Panc1 (cell line): ENCODE results near the gene BEST3. TPM values are rescaled to one million over a fixed set of nuclear protein-coding genes. Genes with fewer than 3 reads are reported as not detected.

ENCODE experiments used
- ATAC-seq: fragments of 200-7000 bp; cut with Tn5 transposase; 2 replicates; pipeline ENCODE4 v1.9.1; 2020; ENCODE audit warnings: mild to moderate bottlenecking, moderate library complexity
- BruUV-seq: library from RNA; stranded (reverse); fragments of 400-500 nt; replicated peaks from 2 replicates; lab custom pipeline; 2021; lab: Mats Ljungman, UMichigan
- CTCF ChIA-PET: fragments of 300-600 bp; sonication (Branson Sonifier 250); formaldehyde crosslinking; loops from one replicate; lab custom pipeline; 2022; ENCODE audit warnings: antibody characterized with exemption; lab: Charles Lee
- POLR2A ChIA-PET: fragments of 300-600 bp; sonication (Branson Sonifier 250); formaldehyde crosslinking; loops from one replicate; lab custom pipeline; 2022; ENCODE audit warnings: antibody characterized with exemption; lab: Charles Lee
- DNase-seq: peaks from one replicate; pipeline ENCODE4 v3.0.0-alpha.2; 2010; ENCODE audit warnings: low read depth, low spot score
- H3K27ac ChIP-seq: 2 replicates; pipeline ENCODE4 v1.5.1; 2011; ENCODE audit warnings: mild to moderate bottlenecking, low read length, inconsistent platforms
- H3K27me3 ChIP-seq: fragments of 200-500 bp; sonication (Bioruptor generic); 2 replicates; pipeline ENCODE4 v1.6.0; 2014; ENCODE audit warnings: low read length, inconsistent platforms; ENCODE audit not compliant: control insufficient read depth, insufficient read depth
- H3K36me3 ChIP-seq: fragments of 200-500 bp; sonication (Bioruptor generic); 2 replicates; pipeline ENCODE4 v1.5.1; 2014; ENCODE audit warnings: inconsistent platforms, mild to moderate bottlenecking, low read length, moderate library complexity; ENCODE audit not compliant: control insufficient read depth, insufficient read depth
- H3K4me1 ChIP-seq: 2 replicates; pipeline ENCODE4 v1.5.1; 2011; ENCODE audit warnings: inconsistent platforms, mild to moderate bottlenecking, low read length, moderate library complexity; ENCODE audit not compliant: control insufficient read depth, insufficient read depth
- H3K4me3 ChIP-seq, 2 experiments: 2 replicates each; pipeline ENCODE4 v1.5.1; 2011 to 2012; ENCODE audit warnings: low read depth in 2 of 2, low read length in 2 of 2, mild to moderate bottlenecking in 2 of 2, inconsistent platforms in 1 of 2, moderate library complexity in 1 of 2
- H3K9me3 ChIP-seq: fragments of 200-500 bp; sonication (Bioruptor generic); 2 replicates; pipeline ENCODE4 v1.5.1; 2014; ENCODE audit warnings: low read depth, mild to moderate bottlenecking, inconsistent platforms, low read length, moderate library complexity; ENCODE audit not compliant: control insufficient read depth, insufficient read depth
- CTCF ChIP-seq: fragments of 450-650 bp; IDR thresholded peaks from 2 replicates; pipeline ENCODE4 v1.5.1; 2017; ENCODE audit warnings: mild to moderate bottlenecking
- POLR2AphosphoS5 ChIP-seq: IDR thresholded peaks from 2 replicates; pipeline ENCODE4 v1.6.1; 2012; ENCODE audit warnings: mild to moderate bottlenecking, low read depth, low read length, moderate library complexity
- REST ChIP-seq, 2 experiments: IDR thresholded peaks; 2 replicates each; pipeline ENCODE4 v1.6.1; 2011 to 2012; ENCODE audit warnings: low read depth in 2 of 2, control low read depth in 1 of 2, low read length in 1 of 2, mild to moderate bottlenecking in 1 of 2, moderate library complexity in 1 of 2; ENCODE audit not compliant: insufficient read depth in 1 of 2
- SIN3A ChIP-seq: IDR thresholded peaks from 2 replicates; pipeline ENCODE4 v1.6.1; 2012; ENCODE audit warnings: low read depth, mild to moderate bottlenecking, low read length, moderate library complexity, borderline replicate concordance; ENCODE audit not compliant: insufficient read depth
- TCF7L2 ChIP-seq: IDR thresholded peaks from 2 replicates; pipeline ENCODE4 v1.6.1; 2011; ENCODE audit warnings: mild to moderate bottlenecking, low read depth, low read length, inconsistent platforms
- in situ Hi-C: cut with HindIII; loops from 2 replicates; pipeline ENCODE4 v1.10.0; 2016; ENCODE audit warnings: low sequenced_read_pairs, low pct_unique_long_range_greater_than_20kb
- intact Hi-C: fragments of 100-400 bp; cut with micrococcal nuclease; formaldehyde crosslinking; loops from one replicate; pipeline ENCODE4 v1.10.0; 2022; ENCODE audit not compliant: unreplicated experiment
- total RNA-seq: library from RNA; stranded (reverse); gene quantifications from one replicate; pipeline ENCODE4 v1.2.1, GENCODE V29; 2021; ENCODE audit not compliant: unreplicated experiment

BEST3 gene
- total RNA-seq, 1 experiment from 2014 or later, result 0.67 TPM

- POLR2A ChIA-PET, result no interaction called here
- DNase-seq, result no peak
- ATAC-seq, result no peak
- Histone ChIP-seq H3K4me1 (peaks cover 9% of the 10 kb centered on the region; the same call in 1 of the 2 replicates), H3K9me3 (peaks cover 4% of the 10 kb centered on the region; the same call in 1 of the 2 replicates), H3K27ac (no peak overlapping the region), H3K36me3 (no peaks in the 10 kb centered on the region), H3K27me3 (no peaks in the 10 kb centered on the region), H3K4me3 (no peak overlapping the region)
- TF ChIP-seq TCF7L2 (no peak), REST (IDR thresholded peaks at IDR 0.05; ENCODE audit: insufficient read depth in 1 of 2, low read depth in 2 of 2, low read length in 1 of 2) (no peak), POLR2AphosphoS5 (no peak), SIN3A (no peak), CTCF (no peak)
- no TSS peak for BruUV-seq
- intact Hi-C loops (no loop called here), in situ Hi-C loops (no loop called here)
- CTCF ChIA-PET, result no interaction called here
Observed at GRCh38 chr12:69694123-69694522, 5.0 kb downstream of the BEST3 start.

- DNase-seq, result no peak
- peak; percentile 33; the same call in 1 of the 2 replicates for ATAC-seq
- peak overlapping the region; percentile 83 for H3K27ac ChIP-seq
- no peak overlapping the region for H3K4me3 ChIP-seq
- no TSS peak for BruUV-seq
- POLR2A ChIA-PET, result no interaction called here
- H3K36me3 ChIP-seq, result no peaks in the 10 kb centered on the region
- in situ Hi-C loops, result no loop called here
- intact Hi-C loops, result no loop called here
- TF ChIP-seq TCF7L2, result no peak
- H3K27me3 ChIP-seq, result no peaks in the 10 kb centered on the region
- CTCF ChIA-PET, result no interaction called here
- H3K4me1 ChIP-seq, result peaks cover 26% of the 10 kb centered on the region
- peaks cover 4% of the 10 kb centered on the region; the same call in 1 of the 2 replicates for H3K9me3 ChIP-seq
Observed at GRCh38 chr12:69689638-69690037, 9.5 kb downstream of the BEST3 start.

- no peak for TF ChIP-seq REST (IDR thresholded peaks at IDR 0.05; ENCODE audit: insufficient read depth in 1 of 2, low read depth in 2 of 2, low read length in 1 of 2)
- no peak for TF ChIP-seq SIN3A
- no peak for TF ChIP-seq TCF7L2
- TF ChIP-seq CTCF, result no peak
- TF ChIP-seq POLR2AphosphoS5, result no peak
- Histone ChIP-seq H3K4me1 (peaks cover 26% of the 10 kb centered on the region), H3K36me3 (no peaks in the 10 kb centered on the region), H3K9me3 (peaks cover 4% of the 10 kb centered on the region; the same call in 1 of the 2 replicates), H3K4me3 (peak overlapping the region; percentile 8 to 44), H3K27ac (peak overlapping the region; percentile 83), H3K27me3 (no peaks in the 10 kb centered on the region)
- ATAC-seq, result peak; percentile 98
- intact Hi-C loops, result no loop called here
- in situ Hi-C loops, result no loop called here
- ChIA-PET CTCF (no interaction called here), POLR2A (no interaction called here)
- DNase-seq, result peak; percentile 64
- BruUV-seq, result no TSS peak
Observed at GRCh38 chr12:69688471-69689427, 10.4 kb downstream of the BEST3 start.
